22Rv1 (cell line): ENCODE measurements around the gene ESRP2.

Experiments used
- ZFX ChIP-seq: fragments of 450-650 bp; IDR thresholded peaks from 2 replicates; pipeline ENCODE4 v1.6.1; 2017; ENCODE audit warnings: antibody characterized with exemption, borderline replicate concordance
- TF ChIP-seq, protein P1 (sequence below): fragments of 450-650 bp; IDR thresholded peaks from 2 replicates; pipeline ENCODE4 v1.5.1; 2017; ENCODE audit warnings: mild to moderate bottlenecking

DNA sequence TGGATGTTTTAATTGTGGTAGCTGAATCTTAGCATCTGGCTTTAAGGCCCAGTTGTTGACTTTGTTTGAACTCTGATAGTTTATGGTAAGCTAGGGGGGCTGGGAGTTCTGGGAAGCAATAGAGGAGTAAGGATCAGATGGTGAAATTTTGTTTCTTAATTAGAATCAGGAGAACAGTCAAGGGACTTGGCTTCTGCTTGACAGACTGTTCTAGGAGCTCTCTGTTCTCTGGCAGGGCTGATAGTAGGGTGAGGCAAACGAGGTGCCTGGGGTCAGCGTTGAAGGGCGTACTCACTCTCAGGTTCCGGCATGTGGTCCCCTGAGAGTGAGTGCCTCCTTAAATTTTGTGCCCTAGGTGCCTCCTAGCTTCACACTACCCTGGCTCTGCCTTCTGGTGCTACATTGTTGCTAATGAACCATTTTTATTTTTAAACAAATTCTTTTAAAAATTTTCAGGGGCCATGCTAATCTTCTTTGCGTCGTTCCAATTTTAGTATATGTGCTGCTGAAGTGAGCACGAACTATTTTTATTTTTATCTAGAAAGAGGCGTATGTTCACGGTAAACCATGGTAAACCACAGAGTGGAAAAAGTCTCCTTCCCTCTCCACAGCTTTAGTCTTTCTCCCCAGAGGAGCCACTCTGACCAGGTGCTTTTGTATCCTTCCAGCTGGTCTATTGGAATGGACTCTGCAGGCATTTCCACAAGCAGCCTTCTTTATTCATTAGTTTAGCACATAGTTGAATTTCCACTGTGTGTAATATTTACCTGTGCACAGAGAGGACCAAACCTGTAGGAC, 48.1 kb upstream of the ESRP2 start:
- TF ChIP-seq, protein P1, sequence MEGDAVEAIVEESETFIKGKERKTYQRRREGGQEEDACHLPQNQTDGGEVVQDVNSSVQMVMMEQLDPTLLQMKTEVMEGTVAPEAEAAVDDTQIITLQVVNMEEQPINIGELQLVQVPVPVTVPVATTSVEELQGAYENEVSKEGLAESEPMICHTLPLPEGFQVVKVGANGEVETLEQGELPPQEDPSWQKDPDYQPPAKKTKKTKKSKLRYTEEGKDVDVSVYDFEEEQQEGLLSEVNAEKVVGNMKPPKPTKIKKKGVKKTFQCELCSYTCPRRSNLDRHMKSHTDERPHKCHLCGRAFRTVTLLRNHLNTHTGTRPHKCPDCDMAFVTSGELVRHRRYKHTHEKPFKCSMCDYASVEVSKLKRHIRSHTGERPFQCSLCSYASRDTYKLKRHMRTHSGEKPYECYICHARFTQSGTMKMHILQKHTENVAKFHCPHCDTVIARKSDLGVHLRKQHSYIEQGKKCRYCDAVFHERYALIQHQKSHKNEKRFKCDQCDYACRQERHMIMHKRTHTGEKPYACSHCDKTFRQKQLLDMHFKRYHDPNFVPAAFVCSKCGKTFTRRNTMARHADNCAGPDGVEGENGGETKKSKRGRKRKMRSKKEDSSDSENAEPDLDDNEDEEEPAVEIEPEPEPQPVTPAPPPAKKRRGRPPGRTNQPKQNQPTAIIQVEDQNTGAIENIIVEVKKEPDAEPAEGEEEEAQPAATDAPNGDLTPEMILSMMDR, result no peak
- TF ChIP-seq ZFX, result no peak
